EL (cell line): ENCODE results near the gene KNDC1.

Source experiments
- DNase-seq: peaks from one replicate; pipeline ENCODE4 v3.0.0-alpha.2; 2016

The KNDC1 gene

GRCh38 chr10:133196221-133196915, 36.3 kb downstream of the KNDC1 start:
- no peak for DNase-seq

GRCh38 chr10:133196936-133197758, 37.1 kb downstream of the KNDC1 start:
- no peak for DNase-seq

- DNase-seq: no peak
These were observed 37.8 kb downstream of the KNDC1 start for GRCh38 chr10:133197786-133198185.

- no peak for DNase-seq
These were observed 38.2 kb downstream of the KNDC1 start for GRCh38 chr10:133198206-133198605.

- DNase-seq: no peak
These were observed 38.8 kb downstream of the KNDC1 start for GRCh38 chr10:133198621-133199487.

- no peak for DNase-seq
These were observed 39.5 kb downstream of the KNDC1 start for GRCh38 chr10:133199488-133199885.

GRCh38 chr10:133199992-133200611, 40.1 kb downstream of the KNDC1 start:
- DNase-seq: no peak

GRCh38 chr10:133200621-133201031, 40.6 kb downstream of the KNDC1 start:
- DNase-seq: no peak

- DNase-seq: no peak
These were observed 41.3 kb downstream of the KNDC1 start for GRCh38 chr10:133201151-133201947.

GRCh38 chr10:133201948-133202725, 42.1 kb downstream of the KNDC1 start:
- no peak for DNase-seq

GRCh38 chr10:133202778-133203651, 43.0 kb downstream of the KNDC1 start:
- DNase-seq: no peak

- no peak for DNase-seq
These were observed 43.7 kb downstream of the KNDC1 start for GRCh38 chr10:133203652-133204195.

- DNase-seq: no peak
These were observed 44.4 kb downstream of the KNDC1 start for GRCh38 chr10:133204226-133205015.

- DNase-seq: no peak
These were observed 45.1 kb downstream of the KNDC1 start for GRCh38 chr10:133205146-133205545.

GRCh38 chr10:133206356-133207040, 46.5 kb downstream of the KNDC1 start:
- no peak for DNase-seq

- no peak for DNase-seq
These were observed 47.1 kb downstream of the KNDC1 start for GRCh38 chr10:133207041-133207600.

GRCh38 chr10:133207627-133208026, 47.6 kb downstream of the KNDC1 start:
- no peak for DNase-seq

- no peak for DNase-seq
These were observed 48.4 kb downstream of the KNDC1 start for GRCh38 chr10:133208466-133208865.
